GM12874 (cell line): ENCODE measurements around the gene SMTNL2.

Source experiments
- CTCF ChIP-seq: IDR thresholded peaks from 2 replicates; pipeline ENCODE4 v1.5.1; 2011; ENCODE audit warnings: low read depth, mild to moderate bottlenecking, control low read depth, low read length, moderate library complexity; ENCODE audit not compliant: insufficient read depth

SMTNL2 gene

GRCh38 chr17:4538236-4539002 is 45.9 kb upstream of the SMTNL2 start:
- TF ChIP-seq CTCF = no peak

GRCh38 chr17:4539025-4539424 is 45.3 kb upstream of the SMTNL2 start:
- TF ChIP-seq CTCF = no peak

- TF ChIP-seq CTCF = no peak
Measured at GRCh38 chr17:4539576-4540223, 44.6 kb upstream of the SMTNL2 start.

- no peak; the same call in 1 of the 2 replicates for TF ChIP-seq CTCF
Measured at GRCh38 chr17:4540224-4540651, 44.1 kb upstream of the SMTNL2 start.

GRCh38 chr17:4540687-4541327 is 43.5 kb upstream of the SMTNL2 start:
- TF ChIP-seq CTCF = no peak

GRCh38 chr17:4541328-4542002 is 42.9 kb upstream of the SMTNL2 start:
- TF ChIP-seq CTCF = 0 out of 2 replicates have a peak, but pooled peaks have one; percentile 3

- no peak for TF ChIP-seq CTCF
Measured at GRCh38 chr17:4542003-4542725, 42.2 kb upstream of the SMTNL2 start.
